ENCODE measurements around the gene RAD51B.

Gene RAD51B

GRCh38 chr14:68673464-68673863 is 853.9 kb downstream of the RAD51B start:
- no peak overlapping the region for H3K4me3 ChIP-seq (ENCODE audit: low read length)
- DNase-seq (ENCODE audit: low read depth): no peak
- TF ChIP-seq CTCF (conservative IDR thresholded peaks at IDR 0.05; ENCODE audit: low read depth, low read length): no peak

GRCh38 chr14:68674538-68675232 is 855.1 kb downstream of the RAD51B start:
- TF ChIP-seq CTCF (conservative IDR thresholded peaks at IDR 0.05; ENCODE audit: low read depth, low read length): no peak
- no peak for DNase-seq (ENCODE audit: low read depth)
- H3K4me3 ChIP-seq (ENCODE audit: low read length): no peak overlapping the region

GRCh38 chr14:68675233-68675577 is 855.6 kb downstream of the RAD51B start:
- no peak for TF ChIP-seq CTCF (conservative IDR thresholded peaks at IDR 0.05; ENCODE audit: low read depth, low read length)
- no peak overlapping the region for H3K4me3 ChIP-seq (ENCODE audit: low read length)
- DNase-seq (ENCODE audit: low read depth): no peak

GRCh38 chr14:68676511-68676943 is 856.9 kb downstream of the RAD51B start:
- H3K4me3 ChIP-seq (ENCODE audit: low read length): no peak overlapping the region
- DNase-seq (ENCODE audit: low read depth): peak; percentile 62
- peak; percentile 2 for TF ChIP-seq CTCF (conservative IDR thresholded peaks at IDR 0.05; ENCODE audit: low read depth, low read length)

- H3K4me3 ChIP-seq (ENCODE audit: low read length): no peak overlapping the region
- TF ChIP-seq CTCF (conservative IDR thresholded peaks at IDR 0.05; ENCODE audit: low read depth, low read length): no peak
- DNase-seq (ENCODE audit: low read depth): no peak
Measured at GRCh38 chr14:68677476-68677875, 857.9 kb downstream of the RAD51B start.

- TF ChIP-seq CTCF (conservative IDR thresholded peaks at IDR 0.05; ENCODE audit: low read depth, low read length): no peak
- H3K4me3 ChIP-seq (ENCODE audit: low read length): no peak overlapping the region
- DNase-seq (ENCODE audit: low read depth): no peak
Measured at GRCh38 chr14:68677901-68678300, 858.3 kb downstream of the RAD51B start.

- no peak for DNase-seq (ENCODE audit: low read depth)
- H3K4me3 ChIP-seq (ENCODE audit: low read length): no peak overlapping the region
- no peak for TF ChIP-seq CTCF (conservative IDR thresholded peaks at IDR 0.05; ENCODE audit: low read depth, low read length)
Measured at GRCh38 chr14:68678471-68678870, 858.9 kb downstream of the RAD51B start.
